Tibial artery (tissue), 4 donors: ENCODE data around the gene CBX7.

Experiments used
- DNase-seq, 2 donors: peaks; one replicate each; pipeline ENCODE4 v3.0.0-alpha.2; 2019
- H3K27ac ChIP-seq, 2 donors: fragments of 200-600 bp; sonication (generic) in 1 of 2; 1 replicate in 1 of 2; 2 replicates in 1 of 2; pipeline ENCODE4 v1.5.1; 2018 to 2019; ENCODE audit warnings: mild to moderate bottlenecking in 1 of 2
- H3K27me3 ChIP-seq, 2 donors: fragments of 200-600 bp; sonication (generic) in 1 of 2; one replicate each; pipeline versions ENCODE4 v1.5.1 to v1.6.0; 2016 to 2019
- H3K36me3 ChIP-seq, 3 donors: fragments of 200-600 bp; sonication (generic) in 2 of 3; one replicate each; pipeline ENCODE4 v1.5.1; 2016 to 2019; ENCODE audit warnings: mild to moderate bottlenecking in 2 of 3
- H3K4me1 ChIP-seq, 4 donors: fragments of 200-600 bp; sonication (generic) in 2 of 4; 1 replicate in 3 of 4; 2 replicates in 1 of 4; pipeline ENCODE4 v1.5.1; 2016 to 2019
- H3K4me3 ChIP-seq, 2 donors: fragments of 200-600 bp; sonication (generic) in 1 of 2; 1 replicate in 1 of 2; 2 replicates in 1 of 2; pipeline ENCODE4 v1.5.1; 2018 to 2019; ENCODE audit warnings: mild to moderate bottlenecking in 2 of 2
- H3K9me3 ChIP-seq, 3 donors: fragments of 200-600 bp; sonication (generic) in 1 of 3; one replicate each; pipeline ENCODE4 v1.5.1; 2016 to 2019
- CTCF ChIP-seq, 2 experiments: fragments of 200-600 bp in 1 of 2; fragments of 450-650 bp in 1 of 2; IDR thresholded peaks; one replicate each; pipeline ENCODE4 v1.5.1; 2017 to 2019; ENCODE audit warnings: antibody characterized with exemption in 2 of 2, mild to moderate bottlenecking in 1 of 2, moderate library complexity in 1 of 2
- intact Hi-C: fragments of 100-400 bp; cut with DNase I; formaldehyde crosslinking; loops from one replicate; pipeline ENCODE4 v1.15.0; 2023; ENCODE audit warnings: low total_unique reads

Gene CBX7

GRCh38 chr22:39152511-39153219 lies at the start of gene CBX7:
Gene CBX7 (minus strand): TSS chr22:39152680. CDS start chr22:39152444, 236 bp downstream.
- Histone ChIP-seq H3K27me3 (no peaks in the 10 kb centered on the region), H3K27ac (peak within 1 kb of the TSS; percentile 93 to 99), H3K9me3 (no peaks in the 10 kb centered on the region), H3K4me1 (peaks cover 0 to 48% (median 39%) of the 10 kb centered on the region in 4 donors), H3K4me3 (peak within 1 kb of the TSS; percentile 76 to 89), H3K36me3 (peaks cover 0 to 25% (median 12%) of the 10 kb centered on the region in 3 donors)
- DNase-seq, result peak; percentile 96 to 98
- intact Hi-C loops, result loop anchor here (5.0 kb wide), 1 partner anchor 370 kb away; the partner anchor contains the start of gene ATF4
- no peak for TF ChIP-seq CTCF (IDR thresholded peaks at IDR 0.05)

- H3K4me1 ChIP-seq, result no peaks in the 10 kb centered on the region
- intact Hi-C loops, result no loop called here
- no peaks in the 10 kb centered on the region for H3K36me3 ChIP-seq
- H3K4me3 ChIP-seq, result no peak overlapping the region
- H3K27me3 ChIP-seq, result peaks cover 0 to 9% of the 10 kb centered on the region in 2 donors
- DNase-seq, result peak in 1 of 2 donors; percentile 19
- H3K9me3 ChIP-seq, result peaks cover 0 to 20% (median 0%) of the 10 kb centered on the region in 3 donors
- TF ChIP-seq CTCF (IDR thresholded peaks at IDR 0.05), result no peak
- H3K27ac ChIP-seq, result no peak overlapping the region
Measured at GRCh38 chr22:39197578-39197977, 45.1 kb upstream of the CBX7 start.

GRCh38 chr22:39194098-39194497 lies 41.6 kb upstream of the CBX7 start:
- H3K9me3 ChIP-seq, result peaks cover 0 to 20% (median 0%) of the 10 kb centered on the region in 3 donors
- TF ChIP-seq CTCF (IDR thresholded peaks at IDR 0.05), result no peak
- H3K27me3 ChIP-seq, result peaks cover 0 to 19% of the 10 kb centered on the region in 2 donors
- H3K4me3 ChIP-seq, result no peak overlapping the region
- no peaks in the 10 kb centered on the region for H3K4me1 ChIP-seq
- H3K27ac ChIP-seq, result no peak overlapping the region
- H3K36me3 ChIP-seq, result no peaks in the 10 kb centered on the region
- no peak for DNase-seq
- intact Hi-C loops, result no loop called here

GRCh38 chr22:39188809-39189208 lies 36.3 kb upstream of the CBX7 start:
- Histone ChIP-seq H3K36me3 (no peaks in the 10 kb centered on the region), H3K27ac (no peak overlapping the region), H3K4me1 (peaks cover 0 to 4% (median 0%) of the 10 kb centered on the region in 4 donors), H3K27me3 (peaks cover 0 to 20% of the 10 kb centered on the region in 2 donors), H3K4me3 (no peak overlapping the region), H3K9me3 (peaks cover 0 to 6% (median 0%) of the 10 kb centered on the region in 3 donors)
- no peak for TF ChIP-seq CTCF (IDR thresholded peaks at IDR 0.05)
- DNase-seq, result peak in 1 of 2 donors; percentile 19
- intact Hi-C loops, result no loop called here

- Histone ChIP-seq H3K27me3 (peaks cover 0 to 9% of the 10 kb centered on the region in 2 donors), H3K27ac (no peak overlapping the region), H3K36me3 (no peaks in the 10 kb centered on the region), H3K9me3 (peaks cover 0 to 8% (median 4%) of the 10 kb centered on the region in 3 donors), H3K4me1 (peaks cover 0 to 4% (median 0%) of the 10 kb centered on the region in 4 donors), H3K4me3 (no peak overlapping the region)
- intact Hi-C loops, result no loop called here
- TF ChIP-seq CTCF (IDR thresholded peaks at IDR 0.05), result no peak
- DNase-seq, result peak in 1 of 2 donors; percentile 68
Measured at GRCh38 chr22:39185601-39186012, 33.1 kb upstream of the CBX7 start.
